Small intestine (tissue), 7 donors: ENCODE results near the gene CTNND2. TPM values are rescaled to one million over a fixed set of nuclear protein-coding genes. Genes with fewer than 3 reads are reported as not detected.

Experiments
- DNase-seq, 2 donors: peaks; one replicate each; pipeline versions ENCODE4 v3.0.0 to v3.0.0-alpha.2; 2013
- FAIRE-seq: peaks from 2 replicates; lab custom pipeline; 2012; peaks lifted over from hg19 to GRCh38; lab: Jason Lieb, UNC
- H3K27ac ChIP-seq, 3 donors: one replicate each; pipeline ENCODE4 v1.5.1; 2013; ENCODE audit warnings: low read length in 2 of 3, mild to moderate bottlenecking in 2 of 3, control low read depth in 1 of 3, inconsistent platforms in 1 of 3, low read depth in 1 of 3, moderate library complexity in 1 of 3
- H3K27me3 ChIP-seq, 3 donors: one replicate each; pipeline ENCODE4 v1.6.1; 2013; ENCODE audit warnings: low read length in 3 of 3, inconsistent platforms in 1 of 3; ENCODE audit not compliant: control insufficient read depth in 3 of 3, insufficient read depth in 3 of 3
- H3K36me3 ChIP-seq, 3 donors: one replicate each; pipeline ENCODE4 v1.6.1; 2013; ENCODE audit warnings: low read length in 3 of 3, inconsistent platforms in 1 of 3, low read depth in 1 of 3, mild to moderate bottlenecking in 1 of 3, moderate library complexity in 1 of 3; ENCODE audit not compliant: control insufficient read depth in 3 of 3, insufficient read depth in 2 of 3
- H3K4me1 ChIP-seq, 3 donors: one replicate each; pipeline ENCODE4 v1.6.1; 2013; ENCODE audit warnings: low read length in 2 of 3, inconsistent platforms in 1 of 3, low read depth in 1 of 3, mild to moderate bottlenecking in 1 of 3, moderate library complexity in 1 of 3; ENCODE audit not compliant: control insufficient read depth in 3 of 3, insufficient read depth in 2 of 3
- H3K4me3 ChIP-seq, 3 donors: one replicate each; pipeline ENCODE4 v1.5.1; 2013; ENCODE audit warnings: low read length in 3 of 3, control low read depth in 1 of 3, inconsistent platforms in 1 of 3, low read depth in 1 of 3, mild to moderate bottlenecking in 1 of 3, moderate library complexity in 1 of 3
- H3K9me3 ChIP-seq, 2 donors: one replicate each; pipeline ENCODE4 v1.6.1; 2013; ENCODE audit warnings: low read depth in 1 of 2, low read length in 1 of 2; ENCODE audit not compliant: control insufficient read depth in 2 of 2, insufficient read depth in 1 of 2
- WGBS, 3 donors: extraction: QIAGEN DNeasy Blood & Tissue Kit; methylation state at CpG; one replicate each; pipeline ENCODE4 v1.1.7; 2013; 5-methylcytosine and 5-hydroxymethylcytosine counted together
- polyA plus RNA-seq, 4 donors: library from polyadenylated mRNA; stranded (reverse) in 3 of 4; unstranded in 1 of 4; fragments of 200-250 nt in 3 of 4; fragments of 120-200 nt in 1 of 4; gene quantifications; one replicate each; pipeline versions ENCODE4 v1.2.1 to v1.2.3, GENCODE V29; 2013
- donor health status: healthy with polysubstance abuse.
- donor health status: control.
- donor health status: control.
- donor health status: Bipolar disorder and iron deficiency.
- donor health status: healthy.

The CTNND2 gene
- polyA plus RNA-seq, 4 donors: 1.1 to 3.0 TPM; not detected in 2

DNA sequence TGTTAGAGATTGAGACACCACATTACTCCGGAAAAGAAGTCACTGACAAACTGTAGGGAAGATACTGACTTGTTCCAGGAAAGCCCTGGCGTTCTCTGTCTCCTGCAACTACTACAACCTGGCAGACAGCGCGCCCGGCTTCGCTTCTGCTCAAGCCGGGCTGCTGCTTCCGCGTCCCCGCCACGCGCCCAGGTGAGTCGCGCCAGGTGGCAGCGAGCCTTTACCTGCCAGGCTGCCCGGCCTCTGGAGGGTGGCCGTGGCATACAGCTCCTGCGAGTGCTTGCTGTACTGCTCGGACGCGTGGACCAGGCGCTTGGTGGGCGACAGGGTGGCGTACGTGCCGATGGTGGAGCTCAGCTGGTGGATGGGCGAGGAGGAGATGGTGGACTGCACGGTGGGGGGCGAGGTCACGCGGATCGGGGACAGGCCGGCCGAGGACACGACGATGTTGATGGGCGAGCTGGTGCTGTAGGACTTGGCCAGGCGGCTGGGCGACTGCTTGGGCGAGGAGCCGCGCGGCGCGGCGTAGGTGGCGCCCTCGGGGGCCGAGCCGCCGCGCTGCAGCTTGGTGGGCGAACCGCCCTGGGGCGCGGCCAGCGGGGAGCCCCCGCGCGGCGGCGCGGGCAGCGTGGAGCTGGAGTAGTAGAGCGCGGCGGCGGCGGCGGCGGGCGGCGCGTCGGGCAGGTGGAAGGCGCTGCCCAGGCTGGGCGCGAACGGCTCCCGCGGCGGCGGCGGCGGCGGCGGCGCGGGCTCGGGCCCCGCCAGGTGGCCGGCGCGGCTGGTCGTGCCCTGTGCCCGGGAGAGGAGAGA is 519.6 kb downstream of the CTNND2 start:
- WGBS, 3 donors: 7 to 18% (median 7%) methylated on average over 24 to 96 of the region's 96 CpGs
- Histone ChIP-seq H3K4me3 (peak overlapping the region in 1 of 3 donors; percentile 30), H3K27ac (no peak overlapping the region), H3K9me3 (no peaks in the 10 kb centered on the region), H3K27me3 (peaks cover 8 to 27% (median 10%) of the 10 kb centered on the region in 3 donors), H3K4me1 (peaks cover 0 to 3% (median 0%) of the 10 kb centered on the region in 3 donors), H3K36me3 (no peaks in the 10 kb centered on the region)
- FAIRE-seq (no peak), DNase-seq (peak in 1 of 2 donors; percentile 61)

GRCh38 chr5:11383506-11384095 is 520.6 kb downstream of the CTNND2 start:
- Histone ChIP-seq H3K9me3 (no peaks in the 10 kb centered on the region), H3K36me3 (no peaks in the 10 kb centered on the region), H3K27ac (no peak overlapping the region), H3K4me3 (no peak overlapping the region), H3K27me3 (peaks cover 8 to 27% (median 10%) of the 10 kb centered on the region in 3 donors), H3K4me1 (peaks cover 0 to 3% (median 0%) of the 10 kb centered on the region in 3 donors)
- no peak for FAIRE-seq
- 77 to 82% (median 78%) methylated on average over 7 of the region's 7 CpGs for WGBS, 3 donors
- no peak for DNase-seq

DNA sequence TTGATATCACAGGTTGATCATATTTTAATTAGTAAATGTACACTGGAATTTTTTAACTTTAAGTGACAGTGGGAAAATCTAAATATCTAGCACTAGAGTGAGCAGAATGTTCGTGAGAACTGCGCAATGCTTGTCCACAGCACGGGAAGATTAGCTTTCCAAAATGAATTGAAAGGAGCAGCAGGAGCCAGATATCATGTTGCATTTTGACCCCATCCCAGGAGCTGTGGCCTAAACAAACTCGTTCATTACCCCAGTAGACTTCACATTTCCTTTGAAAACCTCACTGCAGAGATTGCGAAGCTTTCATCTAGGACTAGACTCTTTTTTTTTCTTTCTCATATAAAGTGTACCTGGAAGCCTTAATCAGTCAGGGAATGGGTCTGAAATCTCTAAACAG is 525.8 kb downstream of the CTNND2 start:
- no peaks in the 10 kb centered on the region for H3K36me3 ChIP-seq
- no peak overlapping the region for H3K4me3 ChIP-seq
- FAIRE-seq (no peak), DNase-seq (no peak)
- WGBS, 3 donors: 72 to 83% (median 78%) methylated on average over 5 of the region's 5 CpGs
- no peak overlapping the region for H3K27ac ChIP-seq
- H3K27me3 ChIP-seq: peaks cover 0 to 5% (median 0%) of the 10 kb centered on the region in 3 donors
- peaks cover 0 to 5% (median 0%) of the 10 kb centered on the region in 3 donors for H3K4me1 ChIP-seq
- H3K9me3 ChIP-seq: no peaks in the 10 kb centered on the region

- no peak overlapping the region for H3K4me3 ChIP-seq
- no peak for FAIRE-seq
- H3K36me3 ChIP-seq: no peaks in the 10 kb centered on the region
- H3K9me3 ChIP-seq: no peaks in the 10 kb centered on the region
- no peak overlapping the region for H3K27ac ChIP-seq
- H3K4me1 ChIP-seq: peaks cover 0 to 5% (median 0%) of the 10 kb centered on the region in 3 donors
- peaks cover 0 to under 1% (median 0%) of the 10 kb centered on the region in 3 donors for H3K27me3 ChIP-seq
- 69 to 79% (median 76%) methylated on average over 2 of the region's 2 CpGs for WGBS, 3 donors
- no peak for DNase-seq
Measured at GRCh38 chr5:11377896-11378295, 526.4 kb downstream of the CTNND2 start.

DNA sequence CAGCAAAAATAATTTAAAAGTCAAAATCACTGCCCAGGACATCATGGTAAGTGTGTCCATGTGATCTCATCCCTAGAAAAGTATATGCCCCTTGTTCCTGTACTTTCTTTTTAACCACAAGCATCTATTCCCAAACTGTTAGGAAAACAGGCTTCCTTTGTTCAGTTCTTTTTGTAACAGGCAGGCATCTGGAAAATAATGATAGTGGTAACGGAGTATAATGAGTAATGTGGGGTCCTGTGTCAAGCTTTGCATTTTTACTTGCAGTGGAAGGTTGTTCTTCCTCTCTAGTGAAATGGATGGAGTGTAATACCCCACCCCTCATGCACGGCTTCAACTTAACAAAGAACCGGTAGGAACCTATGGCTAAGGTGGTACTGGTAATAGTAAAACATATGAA is 532.1 kb downstream of the CTNND2 start:
- WGBS, 3 donors: 83 to 93% (median 89%) methylated on average over 3 of the region's 3 CpGs
- H3K9me3 ChIP-seq: no peaks in the 10 kb centered on the region
- H3K4me3 ChIP-seq: no peak overlapping the region
- FAIRE-seq (no peak), DNase-seq (no peak)
- H3K36me3 ChIP-seq: no peaks in the 10 kb centered on the region
- peaks cover 0 to 5% (median 0%) of the 10 kb centered on the region in 3 donors for H3K4me1 ChIP-seq
- peaks cover 0 to 4% (median 0%) of the 10 kb centered on the region in 3 donors for H3K27me3 ChIP-seq
- H3K27ac ChIP-seq: no peak overlapping the region

GRCh38 chr5:11371021-11371420 is 533.2 kb downstream of the CTNND2 start:
- peak; percentile 4 to 54 for DNase-seq
- H3K27me3 ChIP-seq: peaks cover 0 to 4% (median 0%) of the 10 kb centered on the region in 3 donors
- H3K9me3 ChIP-seq: no peaks in the 10 kb centered on the region
- H3K27ac ChIP-seq: no peak overlapping the region
- H3K36me3 ChIP-seq: no peaks in the 10 kb centered on the region
- H3K4me3 ChIP-seq: no peak overlapping the region
- peaks cover 0 to 5% (median 0%) of the 10 kb centered on the region in 3 donors for H3K4me1 ChIP-seq
- WGBS, 3 donors: 19 to 66% (median 48%) methylated on average over 1 of the region's 1 CpG
- FAIRE-seq: no peak

DNA sequence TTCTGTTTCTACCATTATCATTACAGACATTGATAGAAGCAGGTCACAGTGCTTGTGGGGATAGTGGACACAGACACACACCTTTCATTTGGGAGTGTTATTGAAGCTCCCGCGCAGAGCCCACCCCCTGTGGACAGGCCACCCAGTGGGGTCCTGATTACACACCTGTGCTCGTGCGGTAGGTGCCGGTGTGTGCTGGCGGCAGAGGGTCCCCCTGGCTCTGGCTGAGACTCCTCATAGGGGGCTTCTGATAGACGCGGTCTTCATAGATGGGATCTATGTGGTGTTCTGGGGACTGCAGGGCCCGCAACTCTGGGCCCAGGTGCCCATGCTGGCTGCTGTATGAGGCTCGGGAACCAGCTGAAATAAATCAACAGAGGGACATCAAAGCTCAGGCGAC is 539.7 kb downstream of the CTNND2 start:
- Histone ChIP-seq H3K9me3 (no peaks in the 10 kb centered on the region), H3K4me1 (no peaks in the 10 kb centered on the region), H3K4me3 (no peak overlapping the region), H3K36me3 (no peaks in the 10 kb centered on the region), H3K27ac (no peak overlapping the region), H3K27me3 (peaks cover 0 to 4% (median 0%) of the 10 kb centered on the region in 3 donors)
- no peak for FAIRE-seq
- no peak for DNase-seq
- 87 to 92% (median 90%) methylated on average over 11 of the region's 11 CpGs for WGBS, 3 donors

GRCh38 chr5:11363631-11364178 is 540.5 kb downstream of the CTNND2 start:
- Histone ChIP-seq H3K9me3 (no peaks in the 10 kb centered on the region), H3K27ac (no peak overlapping the region), H3K27me3 (peaks cover 0 to 4% (median 0%) of the 10 kb centered on the region in 3 donors), H3K4me1 (no peaks in the 10 kb centered on the region), H3K4me3 (no peak overlapping the region), H3K36me3 (no peaks in the 10 kb centered on the region)
- FAIRE-seq: no peak
- WGBS, 3 donors: 55 to 77% (median 60%) methylated on average over 5 of the region's 5 CpGs
- no peak for DNase-seq
